OCI-LY7 (cell line): ENCODE results near the gene TUB. TPM values are rescaled to one million over a fixed set of nuclear protein-coding genes. Genes with fewer than 3 reads are reported as not detected.

Source experiments
- BruUV-seq: library from RNA; stranded (reverse); fragments of 400-500 nt; replicated peaks from 2 replicates; lab custom pipeline; 2021; lab: Mats Ljungman, UMichigan
- CTCF ChIA-PET: fragments of 300-600 bp; sonication (Branson Sonifier 250); formaldehyde crosslinking; loops from one replicate; lab custom pipeline; 2022; ENCODE audit warnings: antibody characterized with exemption; ENCODE audit not compliant: unreplicated experiment; lab: Charles Lee
- POLR2A ChIA-PET: fragments of 300-600 bp; sonication (Branson Sonifier 250); formaldehyde crosslinking; loops from one replicate; lab custom pipeline; 2022; ENCODE audit warnings: antibody characterized with exemption; lab: Charles Lee
- DNase-seq: peaks from one replicate; pipeline ENCODE4 v3.0.0-alpha.2; 2015; ENCODE audit warnings: low spot score
- H2AFZ ChIP-seq: fragments of 200-600 bp; sonication (generic), shearing (Covaris generic); 2 replicates; pipeline ENCODE4 v1.6.1; 2014; ENCODE audit warnings: mild to moderate bottlenecking, antibody characterized with exemption, low read length, moderate library complexity
- H3K27ac ChIP-seq: fragments of 200-600 bp; sonication (generic); 2 replicates; pipeline ENCODE4 v1.5.1; 2014; ENCODE audit warnings: mixed run types, low read depth, mild to moderate bottlenecking, moderate library complexity, low read length, inconsistent platforms; ENCODE audit not compliant: poor library complexity, severe bottlenecking
- H3K36me3 ChIP-seq: fragments of 200-600 bp; sonication (generic); 2 replicates; pipeline ENCODE4 v1.6.1; 2014; ENCODE audit warnings: mild to moderate bottlenecking, antibody characterized with exemption, low read length, moderate library complexity, mixed read lengths; ENCODE audit not compliant: insufficient read depth
- H3K4me1 ChIP-seq: fragments of 200-600 bp; sonication (generic); 2 replicates; pipeline ENCODE4 v1.5.1; 2014; ENCODE audit warnings: mild to moderate bottlenecking, low read length; ENCODE audit not compliant: insufficient read depth, poor library complexity, severe bottlenecking
- H3K4me2 ChIP-seq: fragments of 200-600 bp; sonication (generic); 2 replicates; pipeline ENCODE4 v1.6.1; 2014; ENCODE audit warnings: mild to moderate bottlenecking, low read length
- H3K4me3 ChIP-seq: fragments of 200-600 bp; sonication (generic); 2 replicates; pipeline ENCODE4 v1.5.1; 2014; ENCODE audit warnings: mild to moderate bottlenecking, low read depth, low read length; ENCODE audit not compliant: poor library complexity, severe bottlenecking
- H3K79me2 ChIP-seq: fragments of 200-600 bp; sonication (generic); 2 replicates; pipeline ENCODE4 v1.6.1; 2016; ENCODE audit warnings: low read depth, mild to moderate bottlenecking, low read length, moderate library complexity, mixed read lengths; ENCODE audit not compliant: insufficient read depth
- H3K9me2 ChIP-seq: fragments of 200-600 bp; sonication (generic); 2 replicates; pipeline ENCODE4 v1.6.1; 2016; ENCODE audit warnings: mild to moderate bottlenecking, low read length, mixed read lengths; ENCODE audit not compliant: insufficient read depth
- H3K9me3 ChIP-seq: fragments of 200-600 bp; sonication (generic); 2 replicates; pipeline ENCODE4 v1.6.1; 2014; ENCODE audit warnings: mild to moderate bottlenecking, mixed run types, low read length, mixed read lengths
- H4K20me1 ChIP-seq: fragments of 200-600 bp; sonication (generic); 2 replicates; pipeline ENCODE4 v1.6.1; 2014; ENCODE audit warnings: mild to moderate bottlenecking, antibody characterized with exemption, low read length, moderate library complexity, mixed read lengths; ENCODE audit not compliant: insufficient read depth
- EZH2phosphoT487 ChIP-seq: fragments of 200-600 bp; sonication (generic); IDR thresholded peaks from 2 replicates; pipeline ENCODE4 v1.6.1; 2018; ENCODE audit warnings: low read depth, borderline replicate concordance, mild to moderate bottlenecking, mixed run types, antibody characterized with exemption, low read length, moderate library complexity, mixed read lengths
- intact Hi-C: fragments of 100-400 bp; cut with micrococcal nuclease; formaldehyde crosslinking; loops from one replicate; pipeline ENCODE4 v1.10.0; 2022; ENCODE audit not compliant: unreplicated experiment
- total RNA-seq, 2 experiments: library from RNA; depleted of rRNA in 1 of 2; stranded (reverse); fragments of >200 nt in 1 of 2; shearing (Covaris generic) in 1 of 2; gene quantifications; 2 replicates each; pipeline ENCODE4 v1.2.3, GENCODE V29; 2014 to 2022
- TF ChIP-seq, protein P1 (sequence below): fragments of 200-600 bp; sonication (generic); conservative IDR thresholded peaks from 2 replicates; pipeline ENCODE4 v1.5.1; 2014; ENCODE audit warnings: mild to moderate bottlenecking, antibody characterized with exemption, low read length, moderate library complexity, mixed read lengths

Gene TUB
- total RNA-seq, 2 experiments from 2014 or later, result not detected

DNA sequence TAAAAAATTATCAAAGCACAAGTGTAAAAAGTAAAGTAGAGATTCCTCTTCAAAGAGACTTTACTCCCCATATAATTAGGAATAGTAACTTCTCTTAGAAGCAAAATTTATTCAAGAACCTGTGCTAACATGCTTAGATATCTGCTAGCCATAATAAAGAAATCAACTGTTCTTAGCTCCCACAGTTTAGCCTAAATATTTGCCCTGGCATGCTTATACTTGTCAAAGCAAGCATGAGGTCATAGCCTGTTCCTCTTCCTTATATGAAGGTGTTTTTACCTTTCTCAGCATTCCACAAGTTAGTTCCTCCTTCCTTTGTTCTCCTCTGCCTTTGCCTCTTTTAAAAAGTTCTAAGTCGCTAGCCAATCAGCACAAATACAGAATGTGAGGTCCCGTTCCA lies 57.5 kb downstream of the TUB start:
- ChIA-PET CTCF (no interaction called here), POLR2A (interaction anchor here (0.5 to 0.7 kb wide), 4 partner anchors 20 to 1660 kb away, joined by 3 to 4 read pairs (median 4); no protein-coding TSS in a partner anchor)
- no peaks in the 10 kb centered on the region for H3K4me1 ChIP-seq
- no TSS peak for BruUV-seq
- H3K9me3 ChIP-seq, result no peaks in the 10 kb centered on the region
- no peak overlapping the region for H3K27ac ChIP-seq
- H4K20me1 ChIP-seq, result no peaks in the 10 kb centered on the region
- no peak for DNase-seq
- H3K4me2 ChIP-seq, result no peak overlapping the region
- no peaks in the 10 kb centered on the region for H3K36me3 ChIP-seq
- TF ChIP-seq EZH2phosphoT487, result no peak
- TF ChIP-seq, protein P1, sequence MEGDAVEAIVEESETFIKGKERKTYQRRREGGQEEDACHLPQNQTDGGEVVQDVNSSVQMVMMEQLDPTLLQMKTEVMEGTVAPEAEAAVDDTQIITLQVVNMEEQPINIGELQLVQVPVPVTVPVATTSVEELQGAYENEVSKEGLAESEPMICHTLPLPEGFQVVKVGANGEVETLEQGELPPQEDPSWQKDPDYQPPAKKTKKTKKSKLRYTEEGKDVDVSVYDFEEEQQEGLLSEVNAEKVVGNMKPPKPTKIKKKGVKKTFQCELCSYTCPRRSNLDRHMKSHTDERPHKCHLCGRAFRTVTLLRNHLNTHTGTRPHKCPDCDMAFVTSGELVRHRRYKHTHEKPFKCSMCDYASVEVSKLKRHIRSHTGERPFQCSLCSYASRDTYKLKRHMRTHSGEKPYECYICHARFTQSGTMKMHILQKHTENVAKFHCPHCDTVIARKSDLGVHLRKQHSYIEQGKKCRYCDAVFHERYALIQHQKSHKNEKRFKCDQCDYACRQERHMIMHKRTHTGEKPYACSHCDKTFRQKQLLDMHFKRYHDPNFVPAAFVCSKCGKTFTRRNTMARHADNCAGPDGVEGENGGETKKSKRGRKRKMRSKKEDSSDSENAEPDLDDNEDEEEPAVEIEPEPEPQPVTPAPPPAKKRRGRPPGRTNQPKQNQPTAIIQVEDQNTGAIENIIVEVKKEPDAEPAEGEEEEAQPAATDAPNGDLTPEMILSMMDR, result no peak
- no peak overlapping the region for H3K4me3 ChIP-seq
- intact Hi-C loops, result no loop called here
- H3K79me2 ChIP-seq, result no peaks in the 10 kb centered on the region
- no peaks in the 10 kb centered on the region for H3K9me2 ChIP-seq
- no peak overlapping the region for H2AFZ ChIP-seq

DNA sequence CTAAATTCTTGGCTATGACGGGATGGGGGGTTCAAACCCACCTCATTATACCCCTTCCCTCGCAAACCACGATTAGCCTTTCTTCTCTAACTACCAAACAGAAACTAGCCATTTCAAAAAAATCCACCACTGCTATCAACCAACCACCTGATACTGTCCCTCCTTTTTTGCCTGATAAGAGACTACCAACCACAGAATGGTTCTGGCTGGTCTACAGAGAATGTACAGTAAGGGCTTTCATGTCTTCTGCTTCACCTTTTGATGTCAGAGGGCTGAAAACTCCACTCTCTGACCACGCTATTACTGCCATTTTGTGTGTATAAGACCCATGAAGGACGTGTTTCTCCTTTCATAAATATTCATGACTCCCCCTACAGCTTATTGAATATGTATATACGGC lies 68.7 kb downstream of the TUB start:
- DNase-seq, result no peak
- Histone ChIP-seq H3K4me2 (no peak overlapping the region), H3K4me1 (no peaks in the 10 kb centered on the region), H3K4me3 (no peak overlapping the region), H3K79me2 (no peaks in the 10 kb centered on the region), H3K27ac (no peak overlapping the region), H3K36me3 (no peaks in the 10 kb centered on the region), H2AFZ (no peak overlapping the region), H3K9me3 (no peaks in the 10 kb centered on the region), H4K20me1 (no peaks in the 10 kb centered on the region), H3K9me2 (no peaks in the 10 kb centered on the region)
- intact Hi-C loops, result no loop called here
- CTCF ChIA-PET, result no interaction called here
- no TSS peak for BruUV-seq
- TF ChIP-seq EZH2phosphoT487, result no peak
- TF ChIP-seq, protein P1, result no peak
- POLR2A ChIA-PET, result no interaction called here

Other genes starting within 250 kb of the TUB start
- not detected in 2 replicates for gene OR10A6, start 149.9 kb upstream of the TUB start, total RNA-seq (2014; rRNA removed; shearing (Covaris generic))
- gene OR10A6, start 149.9 kb upstream of the TUB start, total RNA-seq (2022), result not detected in 2 replicates
- gene OR10A3, start 139.5 kb upstream of the TUB start, total RNA-seq (2014; rRNA removed; shearing (Covaris generic)), result not detected in 2 replicates
- not detected in 2 replicates for gene OR10A3, start 139.5 kb upstream of the TUB start, total RNA-seq (2022)
- not detected in 2 replicates for gene NLRP10, start 115.8 kb upstream of the TUB start, total RNA-seq (2014; rRNA removed; shearing (Covaris generic))
- not detected in 2 replicates for gene NLRP10, start 115.8 kb upstream of the TUB start, total RNA-seq (2022)
- 239 and 376 TPM in 2 replicates for gene EIF3F, start 93.9 kb upstream of the TUB start, total RNA-seq (2014; rRNA removed; shearing (Covaris generic))
- gene EIF3F, start 93.9 kb upstream of the TUB start, total RNA-seq (2022), result 367 and 403 TPM in 2 replicates
- not detected in 2 replicates for gene RIC3, start 87.8 kb downstream of the TUB start, total RNA-seq (2014; rRNA removed; shearing (Covaris generic))
- not detected in 2 replicates for gene RIC3, start 87.8 kb downstream of the TUB start, total RNA-seq (2022)
- gene LMO1, start 182.7 kb downstream of the TUB start, total RNA-seq (2014; rRNA removed; shearing (Covaris generic)), result not detected in 2 replicates
- gene LMO1, start 182.7 kb downstream of the TUB start, total RNA-seq (2022), result not detected in 2 replicates